HG02759 (cell line): ENCODE results near the gene ADGRD1.

ENCODE experiments used
- ATAC-seq: cut with Tn5 transposase; IDR thresholded peaks from one replicate; pipeline ENCODE4 v1.9.1; 2021; ENCODE audit warnings: mild to moderate bottlenecking, moderate library complexity; ENCODE audit not compliant: unreplicated experiment

The ADGRD1 gene

GRCh38 chr12:131097202-131098177 is 143.8 kb downstream of the ADGRD1 start:
- no peak for ATAC-seq

- no peak for ATAC-seq
These were observed 144.7 kb downstream of the ADGRD1 start for GRCh38 chr12:131098178-131098981.

- ATAC-seq = no peak
These were observed 146.4 kb downstream of the ADGRD1 start for GRCh38 chr12:131100031-131100674.

- ATAC-seq = no peak
These were observed 147.3 kb downstream of the ADGRD1 start for GRCh38 chr12:131101006-131101405.

GRCh38 chr12:131101703-131102492 is 148.2 kb downstream of the ADGRD1 start:
- peak; percentile 45 for ATAC-seq

- ATAC-seq = no peak
These were observed 148.8 kb downstream of the ADGRD1 start for GRCh38 chr12:131102493-131102931.

- no peak for ATAC-seq
These were observed 149.4 kb downstream of the ADGRD1 start for GRCh38 chr12:131102991-131103668.

- ATAC-seq = no peak
These were observed 150.2 kb downstream of the ADGRD1 start for GRCh38 chr12:131103669-131104462.

GRCh38 chr12:131104463-131105350 is 151.0 kb downstream of the ADGRD1 start:
- peak; percentile 69 for ATAC-seq

DNA sequence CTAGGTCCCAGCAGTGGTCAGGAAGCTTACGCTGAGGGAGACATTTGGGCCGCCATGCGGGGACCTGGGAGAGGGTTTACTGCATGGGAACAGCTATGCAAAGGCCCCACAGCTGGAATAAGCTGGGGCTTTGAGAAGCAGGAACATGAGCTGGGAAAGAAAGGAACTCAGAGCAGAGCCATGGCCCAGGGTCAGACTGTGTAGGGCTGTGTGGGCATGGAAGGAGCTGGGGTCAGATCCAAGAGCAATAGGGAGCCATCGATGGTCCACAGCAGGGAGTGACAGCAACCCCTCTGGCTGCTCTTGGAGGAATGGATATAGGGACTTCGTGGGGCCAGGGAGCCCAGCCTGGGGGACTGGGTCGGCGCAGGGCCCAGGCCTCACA is 151.6 kb downstream of the ADGRD1 start:
- ATAC-seq = no peak

- ATAC-seq = peak; percentile 43
These were observed 152.1 kb downstream of the ADGRD1 start for GRCh38 chr12:131105736-131106348.

- ATAC-seq = no peak
These were observed 152.7 kb downstream of the ADGRD1 start for GRCh38 chr12:131106349-131106941.

- ATAC-seq = no peak
These were observed 154.7 kb downstream of the ADGRD1 start for GRCh38 chr12:131108177-131108955.

DNA sequence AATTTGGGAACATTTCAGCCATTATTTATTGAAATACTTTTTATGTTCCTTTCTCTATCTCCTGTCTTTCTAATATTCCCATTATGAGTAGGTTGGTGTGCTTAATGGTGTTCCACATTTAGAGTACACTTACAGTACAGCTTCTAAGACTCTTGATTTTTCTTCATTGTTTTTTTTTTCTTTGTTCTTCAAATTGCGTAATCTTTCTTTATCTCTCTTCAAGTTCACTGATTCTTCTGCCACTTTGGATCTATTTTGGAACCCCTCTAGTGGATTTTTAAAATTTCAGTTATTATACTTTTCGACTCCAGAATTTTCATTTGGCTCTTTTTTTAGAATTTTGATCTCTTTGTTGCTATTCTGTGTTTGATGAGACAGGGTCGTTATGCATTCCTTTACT is 157.7 kb downstream of the ADGRD1 start:
- no peak for ATAC-seq

GRCh38 chr12:131112021-131112420 is 158.3 kb downstream of the ADGRD1 start:
- ATAC-seq = peak; percentile 55

- no peak for ATAC-seq
These were observed 159.1 kb downstream of the ADGRD1 start for GRCh38 chr12:131112700-131113290.
